HG02610 (cell line): ENCODE results near the gene MYCBPAP.

ENCODE experiments used
- ATAC-seq: cut with Tn5 transposase; IDR thresholded peaks from one replicate; pipeline ENCODE4 v1.9.1; 2021; ENCODE audit warnings: mild to moderate bottlenecking, moderate library complexity; ENCODE audit not compliant: unreplicated experiment

The MYCBPAP gene

GRCh38 chr17:50568659-50569058 is 60.4 kb downstream of the MYCBPAP start:
- ATAC-seq: no peak

GRCh38 chr17:50569592-50569991 is 61.4 kb downstream of the MYCBPAP start:
- no peak for ATAC-seq

- no peak for ATAC-seq
Observed at GRCh38 chr17:50570032-50570431, 61.8 kb downstream of the MYCBPAP start.

GRCh38 chr17:50570528-50570927 is 62.3 kb downstream of the MYCBPAP start:
- ATAC-seq: no peak

GRCh38 chr17:50571681-50572080 is 63.4 kb downstream of the MYCBPAP start:
- ATAC-seq: no peak

GRCh38 chr17:50572541-50572940 is 64.3 kb downstream of the MYCBPAP start:
- ATAC-seq: no peak

- ATAC-seq: no peak
Observed at GRCh38 chr17:50573866-50574611, 65.8 kb downstream of the MYCBPAP start.

- no peak for ATAC-seq
Observed at GRCh38 chr17:50575581-50576210, 67.5 kb downstream of the MYCBPAP start.

- no peak for ATAC-seq
Observed at GRCh38 chr17:50576864-50577263, 68.6 kb downstream of the MYCBPAP start.

GRCh38 chr17:50577451-50577954 is 69.3 kb downstream of the MYCBPAP start:
- ATAC-seq: no peak

GRCh38 chr17:50578173-50578572 is 69.9 kb downstream of the MYCBPAP start:
- no peak for ATAC-seq

GRCh38 chr17:50579399-50579798 is 71.2 kb downstream of the MYCBPAP start:
- no peak for ATAC-seq

- ATAC-seq: no peak
Observed at GRCh38 chr17:50580646-50581045, 72.4 kb downstream of the MYCBPAP start.
